Measurements from ENCODE around the gene ZNF296. TPM values are rescaled to one million over a fixed set of nuclear protein-coding genes. Genes with fewer than 3 reads are reported as not detected.
A peak's percentile ranks its signal among the peaks of the same experiment; 100 is the strongest.

The ZNF296 gene
- total and polyA plus RNA-seq, 2 of the 13 experiments (the other 11 are each of a cell fraction or from before 2014, with no cell fraction given), result 0.26 to 0.62 TPM

DNA sequence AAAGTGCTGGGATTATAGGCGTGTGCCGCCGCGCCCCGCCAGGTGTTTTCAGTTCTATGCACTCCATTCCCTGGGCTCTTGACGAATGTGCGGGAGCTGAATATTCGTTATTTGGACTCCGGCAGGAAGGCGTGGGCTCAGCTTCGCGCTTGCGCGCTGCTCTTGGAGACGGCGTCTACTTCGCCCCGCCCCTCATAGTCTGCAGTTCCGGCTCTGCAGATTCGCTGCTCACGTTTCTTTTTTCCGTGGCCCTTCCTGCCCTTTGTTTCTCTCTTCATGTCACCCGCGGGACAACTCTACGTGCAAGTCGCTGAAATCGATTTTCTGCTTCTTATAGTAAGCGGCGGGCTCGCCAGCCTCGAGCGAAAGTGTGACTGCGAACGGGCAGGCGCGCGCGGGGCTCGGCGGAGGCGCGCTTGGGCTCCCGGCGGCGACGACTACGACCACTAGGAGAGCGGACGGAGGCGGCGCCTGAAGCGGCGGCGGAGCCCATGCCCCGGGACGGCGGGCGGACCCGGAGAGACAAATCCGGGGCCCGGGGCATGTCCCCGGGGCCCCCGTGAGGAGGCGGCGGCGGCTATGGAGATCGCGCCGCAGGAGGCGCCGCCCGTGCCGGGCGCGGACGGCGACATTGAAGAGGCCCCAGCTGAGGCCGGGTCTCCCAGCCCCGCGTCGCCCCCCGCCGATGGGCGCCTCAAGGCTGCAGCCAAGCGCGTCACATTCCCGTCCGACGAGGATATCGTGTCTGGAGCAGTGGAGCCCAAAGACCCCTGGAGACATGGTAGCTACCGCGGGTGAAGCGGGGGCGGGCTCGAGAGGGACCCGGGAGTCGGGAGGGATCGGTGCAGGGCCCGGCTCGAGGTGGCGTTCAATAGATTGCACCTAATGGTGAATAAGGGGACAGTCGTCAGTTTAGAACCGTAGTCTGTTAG, 16.7 kb upstream of the ZNF296 start, which contains the start of gene PPP1R37 (continued):
- TF ChIP-seq, protein P1, sequence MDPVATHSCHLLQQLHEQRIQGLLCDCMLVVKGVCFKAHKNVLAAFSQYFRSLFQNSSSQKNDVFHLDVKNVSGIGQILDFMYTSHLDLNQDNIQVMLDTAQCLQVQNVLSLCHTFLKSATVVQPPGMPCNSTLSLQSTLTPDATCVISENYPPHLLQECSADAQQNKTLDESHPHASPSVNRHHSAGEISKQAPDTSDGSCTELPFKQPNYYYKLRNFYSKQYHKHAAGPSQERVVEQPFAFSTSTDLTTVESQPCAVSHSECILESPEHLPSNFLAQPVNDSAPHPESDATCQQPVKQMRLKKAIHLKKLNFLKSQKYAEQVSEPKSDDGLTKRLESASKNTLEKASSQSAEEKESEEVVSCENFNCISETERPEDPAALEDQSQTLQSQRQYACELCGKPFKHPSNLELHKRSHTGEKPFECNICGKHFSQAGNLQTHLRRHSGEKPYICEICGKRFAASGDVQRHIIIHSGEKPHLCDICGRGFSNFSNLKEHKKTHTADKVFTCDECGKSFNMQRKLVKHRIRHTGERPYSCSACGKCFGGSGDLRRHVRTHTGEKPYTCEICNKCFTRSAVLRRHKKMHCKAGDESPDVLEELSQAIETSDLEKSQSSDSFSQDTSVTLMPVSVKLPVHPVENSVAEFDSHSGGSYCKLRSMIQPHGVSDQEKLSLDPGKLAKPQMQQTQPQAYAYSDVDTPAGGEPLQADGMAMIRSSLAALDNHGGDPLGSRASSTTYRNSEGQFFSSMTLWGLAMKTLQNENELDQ (CRISPR knock-in tag; IDR thresholded peaks at IDR 0.05; ENCODE audit: borderline replicate concordance), result no peak
- TF ChIP-seq SPEN (CRISPR knock-in tag; IDR thresholded peaks at IDR 0.05; ENCODE audit: low read depth), result peak; percentile 95
- TF ChIP-seq REXO4 (CRISPR knock-in tag; IDR thresholded peaks at IDR 0.05; ENCODE audit: borderline replicate concordance), result no peak
- no peak for TF ChIP-seq ZNF674 (CRISPR knock-in tag; IDR thresholded peaks at IDR 0.05; ENCODE audit: low read depth)
- 0 out of 2 replicates have a peak, but pooled peaks have one; percentile 27 for TF ChIP-seq RNF2 (conservative IDR thresholded peaks at IDR 0.05; ENCODE audit: low read depth)
- TF ChIP-seq, protein P2, sequence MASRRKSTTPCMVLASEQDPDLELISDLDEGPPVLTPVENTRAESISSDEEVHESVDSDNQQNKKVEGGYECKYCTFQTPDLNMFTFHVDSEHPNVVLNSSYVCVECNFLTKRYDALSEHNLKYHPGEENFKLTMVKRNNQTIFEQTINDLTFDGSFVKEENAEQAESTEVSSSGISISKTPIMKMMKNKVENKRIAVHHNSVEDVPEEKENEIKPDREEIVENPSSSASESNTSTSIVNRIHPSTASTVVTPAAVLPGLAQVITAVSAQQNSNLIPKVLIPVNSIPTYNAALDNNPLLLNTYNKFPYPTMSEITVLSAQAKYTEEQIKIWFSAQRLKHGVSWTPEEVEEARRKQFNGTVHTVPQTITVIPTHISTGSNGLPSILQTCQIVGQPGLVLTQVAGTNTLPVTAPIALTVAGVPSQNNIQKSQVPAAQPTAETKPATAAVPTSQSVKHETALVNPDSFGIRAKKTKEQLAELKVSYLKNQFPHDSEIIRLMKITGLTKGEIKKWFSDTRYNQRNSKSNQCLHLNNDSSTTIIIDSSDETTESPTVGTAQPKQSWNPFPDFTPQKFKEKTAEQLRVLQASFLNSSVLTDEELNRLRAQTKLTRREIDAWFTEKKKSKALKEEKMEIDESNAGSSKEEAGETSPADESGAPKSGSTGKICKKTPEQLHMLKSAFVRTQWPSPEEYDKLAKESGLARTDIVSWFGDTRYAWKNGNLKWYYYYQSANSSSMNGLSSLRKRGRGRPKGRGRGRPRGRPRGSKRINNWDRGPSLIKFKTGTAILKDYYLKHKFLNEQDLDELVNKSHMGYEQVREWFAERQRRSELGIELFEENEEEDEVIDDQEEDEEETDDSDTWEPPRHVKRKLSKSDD (CRISPR knock-in tag; IDR thresholded peaks at IDR 0.05; ENCODE audit: low read depth), result no peak
- TF ChIP-seq ZBTB3 (CRISPR knock-in tag; IDR thresholded peaks at IDR 0.05; ENCODE audit: borderline replicate concordance, low read depth), result no peak
- TF ChIP-seq GZF1 (CRISPR knock-in tag; IDR thresholded peaks at IDR 0.05), result no peak
- TF ChIP-seq, protein P3, sequence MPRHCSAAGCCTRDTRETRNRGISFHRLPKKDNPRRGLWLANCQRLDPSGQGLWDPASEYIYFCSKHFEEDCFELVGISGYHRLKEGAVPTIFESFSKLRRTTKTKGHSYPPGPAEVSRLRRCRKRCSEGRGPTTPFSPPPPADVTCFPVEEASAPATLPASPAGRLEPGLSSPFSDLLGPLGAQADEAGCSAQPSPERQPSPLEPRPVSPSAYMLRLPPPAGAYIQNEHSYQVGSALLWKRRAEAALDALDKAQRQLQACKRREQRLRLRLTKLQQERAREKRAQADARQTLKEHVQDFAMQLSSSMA (CRISPR knock-in tag; IDR thresholded peaks at IDR 0.05), result no peak
- TF ChIP-seq, protein P4, sequence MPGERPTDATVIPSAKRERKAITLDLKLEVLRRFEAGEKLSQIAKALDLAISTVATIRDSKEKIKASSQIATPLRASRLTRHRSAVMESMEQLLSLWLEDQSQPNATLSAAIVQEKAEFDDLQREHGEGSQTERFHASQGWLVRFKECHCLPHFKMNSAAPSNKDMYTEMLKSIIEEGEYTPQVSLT (CRISPR knock-in tag; IDR thresholded peaks at IDR 0.05; ENCODE audit: borderline replicate concordance, low read depth), result no peak
- peak; percentile 56; the same call in 1 of the 2 replicates for TF ChIP-seq ZNF430 (CRISPR knock-in tag; IDR thresholded peaks at IDR 0.05)
- TF ChIP-seq NFYC (CRISPR knock-in tag; IDR thresholded peaks at IDR 0.05), result no peak
- TF ChIP-seq CBX1 (IDR thresholded peaks at IDR 0.05; ENCODE audit: low read depth), result peak; percentile 63
- no peak for TF ChIP-seq ZNF775 (CRISPR knock-in tag; IDR thresholded peaks at IDR 0.05; ENCODE audit: borderline replicate concordance)
- TF ChIP-seq YEATS4 (CRISPR knock-in tag; IDR thresholded peaks at IDR 0.05; ENCODE audit: borderline replicate concordance), result peak; percentile 66
- TF ChIP-seq SNAI1 (CRISPR knock-in tag; IDR thresholded peaks at IDR 0.05; ENCODE audit: borderline replicate concordance), result no peak
- TF ChIP-seq ZNF660 (CRISPR knock-in tag; IDR thresholded peaks at IDR 0.05; ENCODE audit: borderline replicate concordance, low read depth), result no peak
- peak; percentile 93 for TF ChIP-seq YEATS2 (CRISPR knock-in tag; IDR thresholded peaks at IDR 0.05; ENCODE audit: borderline replicate concordance)
- TF ChIP-seq, protein P5, sequence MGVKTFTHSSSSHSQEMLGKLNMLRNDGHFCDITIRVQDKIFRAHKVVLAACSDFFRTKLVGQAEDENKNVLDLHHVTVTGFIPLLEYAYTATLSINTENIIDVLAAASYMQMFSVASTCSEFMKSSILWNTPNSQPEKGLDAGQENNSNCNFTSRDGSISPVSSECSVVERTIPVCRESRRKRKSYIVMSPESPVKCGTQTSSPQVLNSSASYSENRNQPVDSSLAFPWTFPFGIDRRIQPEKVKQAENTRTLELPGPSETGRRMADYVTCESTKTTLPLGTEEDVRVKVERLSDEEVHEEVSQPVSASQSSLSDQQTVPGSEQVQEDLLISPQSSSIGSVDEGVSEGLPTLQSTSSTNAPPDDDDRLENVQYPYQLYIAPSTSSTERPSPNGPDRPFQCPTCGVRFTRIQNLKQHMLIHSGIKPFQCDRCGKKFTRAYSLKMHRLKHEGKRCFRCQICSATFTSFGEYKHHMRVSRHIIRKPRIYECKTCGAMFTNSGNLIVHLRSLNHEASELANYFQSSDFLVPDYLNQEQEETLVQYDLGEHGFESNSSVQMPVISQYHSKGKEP (CRISPR knock-in tag; IDR thresholded peaks at IDR 0.05), result no peak
- no peak for TF ChIP-seq MBNL3 (CRISPR knock-in tag; conservative IDR thresholded peaks at IDR 0.05)
- no peak for TF ChIP-seq ZBTB8A (CRISPR knock-in tag; IDR thresholded peaks at IDR 0.05; ENCODE audit: borderline replicate concordance, low read depth)
